SH-SY5Y (cell line): ENCODE results near the gene THRSP.

ENCODE experiments used
- GATA2 ChIP-seq: IDR thresholded peaks from 2 replicates; pipeline ENCODE4 v1.6.1; 2011; ENCODE audit warnings: mild to moderate bottlenecking, low read depth, low read length
- GATA3 ChIP-seq: IDR thresholded peaks from 2 replicates; pipeline ENCODE4 v1.6.1; 2011; ENCODE audit warnings: low read depth, mild to moderate bottlenecking, low read length, moderate library complexity

DNA sequence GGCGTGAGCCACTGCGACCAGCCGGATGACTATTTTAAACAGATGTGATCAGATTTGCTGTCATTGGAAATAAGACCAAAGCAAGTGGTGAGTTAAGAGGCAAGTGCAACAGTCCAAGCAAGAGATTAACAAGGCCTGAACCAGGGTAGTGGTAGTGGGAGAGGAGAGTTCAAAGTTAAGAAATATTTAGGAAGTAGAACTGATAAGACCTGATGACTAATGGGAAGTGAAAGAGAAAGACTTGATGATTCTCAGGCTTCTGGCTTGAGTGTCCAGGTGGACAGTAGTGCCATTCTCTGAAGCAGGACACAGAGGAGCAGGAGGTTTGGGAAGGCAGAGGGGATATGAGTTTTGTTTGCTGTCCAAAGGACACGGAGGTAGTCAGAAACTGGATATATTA is 8.8 kb downstream of the THRSP start:
- no peak for TF ChIP-seq GATA3
- no peak for TF ChIP-seq GATA2
